H9 (cell line): ENCODE results near the gene HYAL1. TPM values are rescaled to one million over a fixed set of nuclear protein-coding genes. Genes with fewer than 3 reads are reported as not detected.

ENCODE experiments used
- DNase-seq: peaks from one replicate; pipeline ENCODE4 v3.0.0-alpha.2; 2017
- H2AFZ ChIP-seq: one replicate; pipeline ENCODE4 v1.6.1; 2013; ENCODE audit warnings: mild to moderate bottlenecking, low read length, control low read depth, moderate library complexity
- H2AK5ac ChIP-seq: 2 replicates; pipeline ENCODE4 v1.6.1; 2013; ENCODE audit warnings: low read length, control low read depth, mixed read lengths; ENCODE audit not compliant: insufficient read length
- H2BK120ac ChIP-seq: one replicate; pipeline ENCODE4 v1.6.1; 2013; ENCODE audit warnings: low read depth, mild to moderate bottlenecking, low read length, control low read depth, inconsistent platforms; ENCODE audit not compliant: poor library complexity, severe bottlenecking
- H2BK12ac ChIP-seq: 2 replicates; pipeline ENCODE4 v1.6.1; 2013; ENCODE audit warnings: low read length, control low read depth, mixed read lengths, low read depth; ENCODE audit not compliant: insufficient read length
- H2BK15ac ChIP-seq: 2 replicates; pipeline ENCODE4 v1.6.1; 2013; ENCODE audit warnings: low read depth, low read length, control low read depth
- H2BK20ac ChIP-seq: one replicate; pipeline ENCODE4 v1.6.1; 2013; ENCODE audit warnings: low read depth, mild to moderate bottlenecking, low read length, control low read depth, inconsistent platforms; ENCODE audit not compliant: poor library complexity, severe bottlenecking
- H2BK5ac ChIP-seq: 2 replicates; pipeline ENCODE4 v1.6.1; 2013; ENCODE audit warnings: low read length, control low read depth, mixed read lengths; ENCODE audit not compliant: insufficient read length
- H3K14ac ChIP-seq: 2 replicates; pipeline ENCODE4 v1.6.1; 2013; ENCODE audit warnings: low read length, control low read depth; ENCODE audit not compliant: insufficient read depth
- H3K18ac ChIP-seq: 2 replicates; pipeline ENCODE4 v1.6.1; 2013; ENCODE audit warnings: low read depth, mild to moderate bottlenecking, mixed read lengths, low read length, control low read depth; ENCODE audit not compliant: insufficient read length
- H3K23ac ChIP-seq: 2 replicates; pipeline ENCODE4 v1.6.1; 2013; ENCODE audit warnings: low read length, control low read depth, mixed read lengths, low read depth; ENCODE audit not compliant: insufficient read length
- H3K23me2 ChIP-seq: 2 replicates; pipeline ENCODE4 v1.6.1; 2013; ENCODE audit warnings: low read depth, mild to moderate bottlenecking, mixed read lengths, low read length, control low read depth; ENCODE audit not compliant: insufficient read length, poor library complexity, severe bottlenecking
- H3K27ac ChIP-seq: 2 replicates; pipeline ENCODE4 v1.5.1; 2013; ENCODE audit warnings: low read length, control low read depth, mixed read lengths, low read depth; ENCODE audit not compliant: insufficient read length
- H3K27me3 ChIP-seq: 2 replicates; pipeline ENCODE4 v1.6.1; 2013; ENCODE audit warnings: low read length, control low read depth, inconsistent platforms; ENCODE audit not compliant: insufficient read depth
- H3K4ac ChIP-seq: 2 replicates; pipeline ENCODE4 v1.6.1; 2013; ENCODE audit warnings: low read depth, mild to moderate bottlenecking, control low read depth, inconsistent platforms, low read length, moderate library complexity
- H3K4me1 ChIP-seq: 2 replicates; pipeline ENCODE4 v1.6.1; 2013; ENCODE audit warnings: low read length, control low read depth, inconsistent platforms; ENCODE audit not compliant: insufficient read depth
- H3K4me2 ChIP-seq: 2 replicates; pipeline ENCODE4 v1.6.1; 2013; ENCODE audit warnings: low read length, control low read depth, mixed read lengths; ENCODE audit not compliant: insufficient read length, insufficient read depth
- H3K56ac ChIP-seq: 2 replicates; pipeline ENCODE4 v1.6.1; 2013; ENCODE audit warnings: low read depth, mild to moderate bottlenecking, mixed read lengths, low read length, control low read depth; ENCODE audit not compliant: insufficient read length
- H3K79me1 ChIP-seq: 2 replicates; pipeline ENCODE4 v1.6.1; 2013; ENCODE audit warnings: low read depth, mild to moderate bottlenecking, moderate library complexity, low read length, control low read depth, inconsistent platforms; ENCODE audit not compliant: insufficient read depth, poor library complexity, severe bottlenecking
- H3K79me2 ChIP-seq: 2 replicates; pipeline ENCODE4 v1.6.1; 2013; ENCODE audit warnings: low read length, control low read depth, inconsistent platforms; ENCODE audit not compliant: insufficient read depth
- H3K9ac ChIP-seq: 2 replicates; pipeline ENCODE4 v1.6.1; 2013; ENCODE audit warnings: low read length, control low read depth, mixed read lengths; ENCODE audit not compliant: insufficient read length; ENCODE audit errors: extremely low read depth
- H3K9me3 ChIP-seq: one replicate; pipeline ENCODE4 v1.6.1; 2013; ENCODE audit warnings: low read depth, low read length, inconsistent platforms; ENCODE audit not compliant: control insufficient read depth
- H3T11ph ChIP-seq: one replicate; pipeline ENCODE4 v1.6.1; 2013; ENCODE audit warnings: mild to moderate bottlenecking, low read length, control low read depth, inconsistent platforms
- H4K20me1 ChIP-seq: one replicate; pipeline ENCODE4 v1.6.1; 2013; ENCODE audit not compliant: control insufficient read depth, insufficient read length, insufficient read depth
- H4K5ac ChIP-seq: 2 replicates; pipeline ENCODE4 v1.6.1; 2013; ENCODE audit warnings: low read depth, mild to moderate bottlenecking, mixed read lengths, low read length, control low read depth; ENCODE audit not compliant: insufficient read length
- H4K8ac ChIP-seq: replicated peaks from 2 replicates; pipeline ENCODE4 v1.6.1; 2013; ENCODE audit warnings: low read length, control low read depth, mixed read lengths, low read depth; ENCODE audit not compliant: insufficient read length
- H4K91ac ChIP-seq: 2 replicates; pipeline ENCODE4 v1.6.1; 2013; ENCODE audit warnings: low read depth, mild to moderate bottlenecking, moderate library complexity, mixed read lengths, low read length, control low read depth; ENCODE audit not compliant: insufficient read length
- H3K27ac Mint-ChIP-seq, 3 experiments: 2 replicates in 2 of 3; 3 replicates in 1 of 3; pipeline ENCODE4 v1.8.0; 2020 to 2021; ENCODE audit warnings: mixed read lengths in 3 of 3, mild to moderate bottlenecking in 1 of 3, moderate library complexity in 1 of 3
- H3K27me3 Mint-ChIP-seq: 2 replicates; pipeline ENCODE4 v1.8.0; 2021; ENCODE audit warnings: low read depth, mild to moderate bottlenecking, moderate library complexity, mixed read lengths
- H3K36me3 Mint-ChIP-seq, 3 experiments: 2 replicates in 2 of 3; 3 replicates in 1 of 3; pipeline ENCODE4 v1.8.0; 2020 to 2021; ENCODE audit warnings: low read depth in 3 of 3, mixed read lengths in 3 of 3; ENCODE audit not compliant: insufficient read depth in 1 of 3
- H3K4me1 Mint-ChIP-seq, 2 experiments: 2 replicates each; pipeline ENCODE4 v1.8.0; 2020; ENCODE audit warnings: mixed read lengths in 2 of 2
- H3K4me3 Mint-ChIP-seq, 2 experiments: 2 replicates in 1 of 2; 3 replicates in 1 of 2; pipeline ENCODE4 v1.8.0; 2020 to 2021; ENCODE audit warnings: mild to moderate bottlenecking in 2 of 2, mixed read lengths in 2 of 2, moderate library complexity in 1 of 2
- H3K9me3 Mint-ChIP-seq, 2 experiments: 2 replicates in 1 of 2; 3 replicates in 1 of 2; pipeline ENCODE4 v1.8.0; 2020; ENCODE audit warnings: mild to moderate bottlenecking in 2 of 2, mixed read lengths in 2 of 2, moderate library complexity in 1 of 2
- CTCF ChIP-seq: fragments of 200-600 bp; sonication (generic); conservative IDR thresholded peaks from 3 replicates; pipeline ENCODE4 v1.8.0; 2021; ENCODE audit warnings: antibody characterized with exemption, mild to moderate bottlenecking
- WGBS: extraction: QIAGEN DNeasy Blood & Tissue Kit; methylation state at CpG from one replicate; pipeline ENCODE4 v1.1.7; 2013; ENCODE audit warnings: missing lambda C conversion rate, low lambda C conversion rate, mixed read lengths; ENCODE audit not compliant: insufficient read length; ENCODE audit errors: extremely low coverage; 5-methylcytosine and 5-hydroxymethylcytosine counted together
- total RNA-seq: library from RNA; stranded (reverse); gene quantifications from 2 replicates; pipeline ENCODE4 v1.2.1, GENCODE V29; 2021

Gene HYAL1
- total RNA-seq, 1 experiment from 2014 or later, result 2.0 TPM

DNA sequence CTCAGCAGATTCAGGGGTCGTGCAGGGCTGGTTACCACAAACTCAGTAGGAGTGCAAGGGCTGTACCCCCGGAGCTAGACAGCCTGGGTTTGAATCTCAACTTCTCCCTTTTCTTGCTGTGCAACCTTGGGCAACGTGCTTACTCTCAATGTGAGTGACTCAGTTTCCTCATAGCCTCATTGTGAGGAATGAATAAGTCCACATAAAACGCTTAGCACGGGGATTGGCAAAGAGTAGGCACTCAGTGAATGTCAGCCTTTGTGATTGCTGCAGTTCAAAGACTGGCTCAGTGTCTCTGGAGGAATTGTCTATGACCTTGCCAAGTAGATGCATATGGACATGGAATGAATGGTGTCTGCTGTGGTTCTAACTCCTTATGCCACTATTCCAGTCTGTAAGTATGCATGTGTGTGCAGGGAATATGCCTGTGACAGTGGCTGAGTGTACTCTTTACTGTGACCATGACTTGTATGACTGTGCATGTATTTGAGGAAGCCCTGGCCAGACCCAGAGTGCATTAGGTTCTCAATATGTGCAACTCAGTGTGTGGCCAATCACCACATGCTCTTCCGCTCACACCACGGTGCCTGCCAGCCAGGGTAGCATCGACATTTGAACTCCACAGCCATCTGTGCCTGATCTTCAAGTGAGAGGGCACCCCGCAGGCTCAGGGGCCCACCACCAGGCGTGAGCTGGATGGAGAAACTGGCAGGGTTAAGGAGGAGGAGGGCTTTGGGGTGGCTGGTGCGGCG, 3.3 kb downstream of the HYAL1 start:
- no peak for TF ChIP-seq CTCF
- no peak overlapping the region for H2BK15ac ChIP-seq
- H2BK20ac ChIP-seq, result no peak overlapping the region
- H3K4me1 ChIP-seq, result no peaks in the 10 kb centered on the region
- H3K4me2 ChIP-seq, result peak overlapping the region; percentile 45
- Mint-ChIP-seq H3K9me3 (peaks cover 0 to 6% of the 10 kb centered on the region in 2 experiments; a peak in 4 of 5 replicates), H3K4me3 (peak overlapping the region; percentile 87 to 99), H3K27me3 (no peaks in the 10 kb centered on the region), H3K36me3 (peaks cover 0 to 8% (median 1%) of the 10 kb centered on the region in 3 experiments; a peak in 1 of 7 replicates), H3K27ac (peak overlapping the region in 2 of 3 experiments; percentile 20 to 96; a peak in 2 of 7 replicates), H3K4me1 (peaks cover 25 to 27% of the 10 kb centered on the region in 2 experiments)
- H3K27me3 ChIP-seq, result no peaks in the 10 kb centered on the region
- no peaks in the 10 kb centered on the region for H4K20me1 ChIP-seq
- no peak overlapping the region for H2BK120ac ChIP-seq
- H2BK5ac ChIP-seq, result no peak overlapping the region
- no peak overlapping the region for H3T11ph ChIP-seq
- H4K5ac ChIP-seq, result no peak overlapping the region
- H3K23me2 ChIP-seq, result peaks cover 6% of the 10 kb centered on the region
- no peak overlapping the region for H3K18ac ChIP-seq
- H4K8ac ChIP-seq, result no peak overlapping the region
- H3K56ac ChIP-seq, result no peak overlapping the region
- no peak overlapping the region for H3K14ac ChIP-seq
- H2AK5ac ChIP-seq, result no peak overlapping the region
- H3K4ac ChIP-seq, result no peak overlapping the region
- no peaks in the 10 kb centered on the region for H3K9me3 ChIP-seq
- no CpG with 5 or more reads among the region's 12 CpGs for WGBS
- no peak overlapping the region for H4K91ac ChIP-seq
- peak overlapping the region; percentile 21 for H3K27ac ChIP-seq
- H3K79me1 ChIP-seq, result no peaks in the 10 kb centered on the region
- no peak overlapping the region for H3K23ac ChIP-seq
- peak overlapping the region; percentile 17 for H3K9ac ChIP-seq
- H2AFZ ChIP-seq, result no peak overlapping the region
- DNase-seq, result no peak
- peak overlapping the region; percentile 3 for H2BK12ac ChIP-seq
- H3K79me2 ChIP-seq, result no peaks in the 10 kb centered on the region
